Suppressor macrophage (primary cell): Measurements from ENCODE around the gene BMERB1.
"Not testable (repeated sequence)": the region's sequence is repeated elsewhere in the genome, so short reads cannot be mapped to it uniquely, and the experiment has no call there.

Source experiments
- DNase-seq, 4 experiments: peaks; one replicate each; pipeline ENCODE4 v3.0.0-alpha.2; 2020 to 2022

Gene BMERB1

DNA sequence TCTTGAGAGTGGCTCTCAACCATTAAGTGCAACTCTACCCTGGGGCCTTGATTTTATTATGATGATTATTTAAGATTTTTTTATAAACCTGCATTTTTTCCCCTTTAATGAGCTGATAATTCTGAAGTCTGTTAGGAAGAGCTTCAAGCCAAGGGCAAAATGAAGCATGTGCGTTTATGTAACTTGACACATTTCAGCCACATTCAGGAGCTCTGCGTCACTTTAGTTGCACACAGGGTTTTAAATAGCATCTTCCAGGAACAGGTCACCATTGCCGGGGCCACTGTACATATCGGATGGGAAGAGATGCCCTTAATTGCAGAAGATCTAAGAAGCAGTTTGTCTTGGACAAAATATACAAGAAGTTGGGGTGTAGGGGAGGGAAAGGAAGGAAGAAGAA is 89.6 kb downstream of the BMERB1 start:
- no peak for DNase-seq

- DNase-seq: no peak
Measured at GRCh38 chr16:15524966-15525365, 90.6 kb downstream of the BMERB1 start.

- DNase-seq: no peak
Measured at GRCh38 chr16:15526097-15526496, 91.7 kb downstream of the BMERB1 start.

DNA sequence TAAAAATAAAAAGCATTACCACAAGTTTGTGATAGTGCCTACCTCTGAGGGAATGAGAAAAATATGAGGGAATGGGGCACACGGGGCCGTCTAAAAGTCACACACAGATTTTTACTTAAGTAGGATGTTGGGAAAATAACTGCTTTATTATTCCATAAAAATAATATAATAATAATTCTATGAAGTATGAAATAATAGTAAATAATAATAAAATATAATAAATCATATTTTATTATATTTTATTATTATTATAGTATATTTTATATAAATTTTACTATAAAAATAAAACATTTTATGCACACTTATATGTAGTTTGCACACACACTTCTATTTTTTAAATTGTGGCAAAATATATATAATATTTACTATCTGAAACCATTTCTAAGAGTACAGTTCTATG is 92.3 kb downstream of the BMERB1 start:
- DNase-seq: no peak

DNA sequence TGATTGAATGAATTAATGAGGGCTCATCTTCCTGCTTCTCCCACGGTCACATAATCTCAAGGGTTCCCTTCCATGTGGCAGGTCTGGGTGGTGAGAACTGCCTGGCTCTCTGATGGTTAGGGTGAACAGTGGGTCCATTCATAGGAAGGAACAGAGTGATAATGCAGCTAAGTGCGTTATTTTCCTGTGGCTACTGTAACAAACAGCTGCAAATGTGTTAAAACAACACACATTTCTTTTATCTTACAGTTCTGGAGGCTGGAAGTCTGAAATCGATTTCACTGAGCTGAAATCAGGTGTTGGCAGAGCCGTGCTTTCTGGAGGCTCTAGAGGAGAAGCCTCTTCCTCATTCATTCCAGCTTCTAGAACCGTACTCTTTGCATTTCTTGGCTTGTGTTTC is 95.3 kb downstream of the BMERB1 start:
- no peak for DNase-seq

GRCh38 chr16:15530085-15530484 is 95.7 kb downstream of the BMERB1 start:
- DNase-seq: no peak

- DNase-seq: no peak
Measured at GRCh38 chr16:15532825-15533224, 98.4 kb downstream of the BMERB1 start.

- no peak for DNase-seq
Measured at GRCh38 chr16:15533386-15533785, 99.0 kb downstream of the BMERB1 start.

DNA sequence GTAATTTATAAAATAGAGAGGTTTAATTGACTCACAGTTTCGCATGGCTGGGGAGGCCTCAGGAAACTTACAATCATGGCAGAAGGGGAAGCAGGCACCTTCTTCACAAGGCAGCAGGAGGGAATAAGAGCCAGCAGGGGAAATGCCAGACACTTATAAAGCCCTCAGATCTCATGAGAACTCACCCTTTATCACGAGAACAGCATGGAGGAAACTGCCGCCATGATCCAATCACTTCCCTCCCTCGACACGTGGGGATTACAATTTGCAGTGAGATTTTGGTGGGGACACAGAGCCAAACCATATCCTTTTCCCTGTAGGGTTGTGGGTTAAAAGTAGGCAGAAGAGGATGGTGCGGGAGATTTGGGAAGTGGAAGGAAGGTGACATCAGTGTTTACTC is 101.4 kb downstream of the BMERB1 start:
- no peak for DNase-seq

DNA sequence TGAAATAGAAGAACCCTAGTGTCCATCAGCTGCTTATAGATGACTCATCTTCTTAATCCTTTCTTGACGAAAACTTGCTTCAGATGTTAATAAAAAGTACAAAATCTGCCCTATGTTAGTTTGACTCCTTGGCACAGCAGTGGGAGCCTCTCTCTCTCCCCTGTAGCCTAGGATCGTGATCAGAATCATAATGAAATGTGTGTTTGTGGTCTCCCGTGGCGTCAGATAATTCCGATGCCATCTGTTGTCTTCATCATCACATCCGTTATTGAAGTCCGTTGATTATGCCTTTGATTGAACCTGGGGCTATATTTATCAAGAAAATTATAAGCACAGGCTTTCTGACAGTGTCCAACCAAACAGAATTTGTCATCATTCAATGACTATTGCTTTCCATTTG is 102.5 kb downstream of the BMERB1 start:
- DNase-seq: no peak

DNA sequence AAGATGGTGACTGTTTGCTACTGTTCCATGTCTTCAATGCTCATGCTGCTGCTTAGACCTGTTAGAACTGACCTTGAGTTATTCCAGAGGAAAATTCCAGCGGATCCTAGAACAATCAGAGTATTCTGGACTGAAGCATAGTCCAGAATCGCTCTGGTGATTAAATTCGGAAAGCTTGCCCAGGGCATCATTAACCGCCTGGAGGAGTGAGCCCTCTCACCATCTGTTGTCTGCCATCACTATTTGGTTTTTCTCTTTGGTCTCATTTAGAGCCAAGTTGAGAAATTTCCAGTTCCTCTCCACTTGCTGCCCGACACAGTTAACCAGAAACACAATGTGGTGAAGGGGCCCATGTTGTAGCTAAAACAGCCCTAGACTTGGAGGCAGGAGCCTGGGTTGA is 104.1 kb downstream of the BMERB1 start:
- DNase-seq: no peak

- DNase-seq: no peak
Measured at GRCh38 chr16:15539197-15539596, 104.8 kb downstream of the BMERB1 start.

DNA sequence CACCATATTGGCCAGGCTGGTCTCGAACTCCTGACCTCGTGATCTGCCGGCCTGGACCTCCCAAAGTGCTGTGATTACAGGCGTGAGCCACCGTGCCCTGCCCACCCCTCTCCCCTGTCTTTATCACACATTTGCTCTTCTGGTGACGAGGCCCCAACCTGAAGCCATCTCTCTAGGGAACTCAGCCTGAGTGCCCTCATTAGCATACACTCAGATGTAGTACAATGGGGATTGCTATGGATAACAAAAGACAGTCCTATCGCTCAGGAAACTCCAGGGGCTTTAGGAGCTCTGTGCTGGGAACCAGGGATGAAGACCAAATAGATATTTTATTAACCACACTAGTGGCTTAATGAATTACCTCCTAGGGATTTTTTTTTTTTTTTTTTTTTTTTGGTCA is 107.9 kb downstream of the BMERB1 start:
- no peak for DNase-seq

DNA sequence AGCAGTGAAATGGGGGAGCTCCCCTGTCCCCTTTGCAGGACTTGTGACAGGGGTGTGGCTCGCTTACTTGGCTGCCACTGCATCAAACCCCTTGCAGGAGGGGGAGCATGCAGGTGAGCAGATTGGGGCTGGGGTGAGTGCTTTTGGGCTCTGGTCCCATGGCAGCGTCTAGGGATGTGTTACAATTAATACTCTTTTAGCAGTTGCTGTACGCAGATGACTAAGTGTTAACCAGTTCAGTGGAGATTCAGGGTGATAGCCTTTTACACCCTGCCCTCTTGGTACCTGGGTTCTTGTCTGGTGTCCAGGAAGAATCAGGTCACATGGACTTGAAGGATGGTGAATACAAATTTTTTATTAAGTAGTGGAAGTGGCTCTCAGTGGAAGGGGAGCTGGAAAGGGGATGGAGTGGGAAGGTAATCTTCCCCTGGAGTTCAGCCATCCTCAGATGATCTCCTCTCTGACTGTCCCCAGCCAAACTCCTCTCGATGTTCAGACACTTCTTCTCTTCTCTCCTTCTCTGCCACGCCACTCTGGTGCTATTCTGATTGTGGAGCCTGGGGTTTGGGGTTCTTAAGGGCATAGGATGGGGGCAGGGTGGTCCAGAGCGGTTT is 108.5 kb downstream of the BMERB1 start:
- no peak for DNase-seq

DNA sequence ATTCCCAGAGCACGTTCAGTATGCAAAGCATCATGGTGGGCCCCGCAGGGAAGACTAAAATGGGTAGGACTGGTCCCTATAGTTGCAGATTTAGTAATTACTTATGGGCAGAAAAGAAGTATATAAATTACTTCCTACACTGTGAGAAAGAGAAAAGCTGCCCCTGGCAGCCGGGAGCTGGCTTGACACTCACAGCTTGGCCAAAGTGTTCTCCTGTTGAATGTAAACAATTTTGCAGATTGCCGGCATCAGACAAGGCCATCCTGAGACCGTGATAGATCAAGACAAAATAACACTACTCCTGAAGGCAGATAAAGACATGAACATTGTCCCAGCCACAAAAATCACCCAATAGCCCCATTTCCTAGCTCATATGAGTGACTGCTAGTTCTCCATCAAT is 110.0 kb downstream of the BMERB1 start:
- no peak for DNase-seq

- DNase-seq: peak in 3 of 4 experiments; percentile 12 to 29 (median 26)
Measured at GRCh38 chr16:15545544-15545943, 111.2 kb downstream of the BMERB1 start.

GRCh38 chr16:15547072-15547767 is 112.8 kb downstream of the BMERB1 start:
- DNase-seq: not testable (repeated sequence)

DNA sequence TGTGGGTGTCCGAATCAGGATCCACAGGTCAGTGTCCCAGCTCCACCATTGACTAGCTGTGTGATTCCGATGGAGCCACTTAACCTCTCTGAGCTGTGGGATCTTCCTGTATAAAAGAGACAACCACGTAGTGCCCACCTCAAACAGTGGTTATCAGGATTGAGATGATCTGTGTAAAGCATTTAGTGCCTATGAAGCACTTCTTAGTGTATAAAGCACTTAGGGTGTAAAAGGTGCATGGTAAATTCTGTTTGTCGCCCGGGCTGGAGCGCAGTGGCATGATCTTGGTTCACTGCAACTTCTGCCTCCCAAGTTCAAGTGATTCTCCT is 113.3 kb downstream of the BMERB1 start:
- DNase-seq: no peak

DNA sequence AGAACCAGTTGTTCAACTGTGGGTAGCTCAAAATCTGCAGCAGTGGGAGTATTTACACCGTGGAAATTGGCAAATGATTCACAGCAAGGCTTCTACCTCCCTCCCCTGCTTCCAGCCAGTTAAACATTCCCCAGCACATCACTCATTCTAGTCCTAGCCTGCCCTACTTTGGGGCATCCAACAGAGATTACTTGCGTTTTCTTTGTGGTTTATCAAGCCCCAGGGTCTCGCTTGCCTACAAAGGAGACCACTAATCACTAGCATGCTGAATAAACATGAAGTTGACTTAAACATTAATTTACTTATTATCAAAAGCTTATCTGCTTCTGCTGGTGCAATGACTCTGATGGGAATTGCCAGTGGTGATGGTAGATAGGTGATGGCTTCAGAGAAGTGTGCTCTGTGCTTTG is 114.1 kb downstream of the BMERB1 start:
- DNase-seq: no peak

GRCh38 chr16:15552507-15552906 is 118.1 kb downstream of the BMERB1 start:
- DNase-seq: no peak

- DNase-seq: no peak
Measured at GRCh38 chr16:15553313-15554088, 119.1 kb downstream of the BMERB1 start.

DNA sequence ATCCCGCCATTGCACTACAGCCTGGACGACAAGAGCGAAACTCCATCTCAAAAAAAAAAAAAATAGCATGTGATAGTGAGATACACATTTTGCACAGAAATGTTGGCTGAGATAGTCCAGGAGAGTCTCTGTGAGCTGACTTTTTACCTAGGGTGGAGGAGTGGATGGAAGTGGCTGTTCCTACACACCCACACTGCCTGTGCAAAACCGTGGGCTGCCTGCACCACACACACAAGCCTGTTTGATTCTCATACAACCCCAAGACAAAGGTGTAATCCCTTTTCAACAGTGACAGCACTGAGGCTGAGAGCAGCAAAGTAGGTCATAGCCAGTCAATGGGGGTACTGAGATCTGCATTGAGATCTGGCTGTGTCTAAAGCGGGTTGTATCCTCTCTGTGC is 121.7 kb downstream of the BMERB1 start:
- DNase-seq: peak in 1 of 4 experiments; percentile 13

GRCh38 chr16:15557258-15557657 is 122.9 kb downstream of the BMERB1 start:
- no peak for DNase-seq

- no peak for DNase-seq
Measured at GRCh38 chr16:15559176-15559575, 124.8 kb downstream of the BMERB1 start.
